Vagina (tissue), 2 donors: ENCODE data around the gene ST6GALNAC3. TPM values are rescaled to one million over a fixed set of nuclear protein-coding genes. Genes with fewer than 3 reads are reported as not detected.

Experiments
- DNase-seq, 2 donors: peaks; one replicate each; pipeline ENCODE4 v3.0.0-alpha.2; 2017; ENCODE audit errors: extremely low spot score in 2 of 2
- H3K27ac ChIP-seq: fragments of 200-600 bp; sonication (generic); one replicate; pipeline ENCODE4 v1.5.1; 2019
- H3K27me3 ChIP-seq: fragments of 200-600 bp; sonication (generic); one replicate; pipeline ENCODE4 v1.5.1; 2019
- H3K36me3 ChIP-seq, 2 donors: fragments of 200-600 bp; sonication (generic); one replicate each; pipeline ENCODE4 v1.5.1; 2017 to 2019
- H3K4me1 ChIP-seq: fragments of 200-600 bp; sonication (generic); one replicate; pipeline ENCODE4 v1.5.1; 2019
- H3K4me3 ChIP-seq, 2 donors: fragments of 200-600 bp; sonication (generic); 1 replicate in 1 of 2; 2 replicates in 1 of 2; pipeline ENCODE4 v1.5.1; 2016 to 2019
- H3K9me3 ChIP-seq: fragments of 200-600 bp; sonication (generic); one replicate; pipeline ENCODE4 v1.5.1; 2019
- POLR2A ChIP-seq, 2 donors: fragments of 450-650 bp; IDR thresholded peaks; one replicate each; pipeline ENCODE4 v1.6.1; 2017; ENCODE audit warnings: antibody characterized with exemption in 2 of 2, mild to moderate bottlenecking in 2 of 2, moderate library complexity in 2 of 2
- POLR2AphosphoS5 ChIP-seq, 2 donors: sonication (generic); formaldehyde crosslinking; IDR thresholded peaks; one replicate each; pipeline ENCODE4 v1.9.0; 2017; ENCODE audit warnings: antibody characterized with exemption in 2 of 2, mild to moderate bottlenecking in 2 of 2, low read depth in 1 of 2; ENCODE audit not compliant: insufficient read depth in 1 of 2
- intact Hi-C: fragments of 100-400 bp; cut with DNase I; formaldehyde crosslinking; loops from one replicate; pipeline ENCODE4 v1.15.1; 2023
- total RNA-seq: library from RNA; depleted of rRNA; stranded (reverse); fragments of >200 nt; gene quantifications from one replicate; pipeline ENCODE4 v1.2.3, GENCODE V29; 2016
- TF ChIP-seq, protein P1 (sequence below), 3 experiments: fragments of 450-650 bp in 2 of 3; fragments of 200-600 bp in 1 of 3; sonication (generic) in 1 of 3; IDR thresholded peaks; one replicate each; pipeline ENCODE4 v1.5.1; 2017 to 2019; ENCODE audit warnings: antibody characterized with exemption in 3 of 3, mild to moderate bottlenecking in 2 of 3, moderate library complexity in 2 of 3

Gene ST6GALNAC3
- total RNA-seq, 1 donor from 2014 or later = 21.1 TPM

DNA sequence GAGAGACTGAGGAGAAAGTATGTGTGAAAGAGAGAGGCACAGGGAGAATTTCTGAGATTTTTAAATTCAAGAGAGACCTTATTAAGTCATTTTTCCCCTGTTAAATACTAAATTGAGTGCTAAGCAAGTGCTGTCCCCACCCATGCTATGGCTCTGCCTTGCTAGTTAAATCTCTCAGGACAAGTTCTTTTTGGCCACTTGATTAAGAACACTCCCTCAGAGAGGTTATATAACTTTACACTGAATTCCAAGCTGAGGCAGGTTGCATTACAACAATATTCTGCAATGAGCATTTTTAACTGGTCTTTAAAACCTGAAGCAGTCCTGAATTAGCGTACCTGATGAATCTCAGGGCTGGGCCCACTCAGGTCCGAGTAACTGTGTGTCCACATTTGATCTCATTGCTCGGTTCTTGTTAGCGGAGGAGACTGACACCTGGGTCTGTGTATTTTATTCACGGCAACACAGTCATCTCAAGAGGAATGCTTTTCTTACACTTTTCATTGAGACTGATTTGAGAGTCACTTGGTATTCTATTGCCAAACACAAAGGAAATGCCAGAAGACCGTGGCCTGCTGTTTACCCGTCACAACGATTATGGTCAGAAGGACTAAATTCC, 605.1 kb downstream of the ST6GALNAC3 start:
- intact Hi-C loops = no loop called here
- Histone ChIP-seq H3K27ac (no peak overlapping the region), H3K4me1 (no peaks in the 10 kb centered on the region), H3K9me3 (no peaks in the 10 kb centered on the region), H3K27me3 (no peaks in the 10 kb centered on the region), H3K36me3 (no peaks in the 10 kb centered on the region), H3K4me3 (no peak overlapping the region)
- TF ChIP-seq, protein P1, sequence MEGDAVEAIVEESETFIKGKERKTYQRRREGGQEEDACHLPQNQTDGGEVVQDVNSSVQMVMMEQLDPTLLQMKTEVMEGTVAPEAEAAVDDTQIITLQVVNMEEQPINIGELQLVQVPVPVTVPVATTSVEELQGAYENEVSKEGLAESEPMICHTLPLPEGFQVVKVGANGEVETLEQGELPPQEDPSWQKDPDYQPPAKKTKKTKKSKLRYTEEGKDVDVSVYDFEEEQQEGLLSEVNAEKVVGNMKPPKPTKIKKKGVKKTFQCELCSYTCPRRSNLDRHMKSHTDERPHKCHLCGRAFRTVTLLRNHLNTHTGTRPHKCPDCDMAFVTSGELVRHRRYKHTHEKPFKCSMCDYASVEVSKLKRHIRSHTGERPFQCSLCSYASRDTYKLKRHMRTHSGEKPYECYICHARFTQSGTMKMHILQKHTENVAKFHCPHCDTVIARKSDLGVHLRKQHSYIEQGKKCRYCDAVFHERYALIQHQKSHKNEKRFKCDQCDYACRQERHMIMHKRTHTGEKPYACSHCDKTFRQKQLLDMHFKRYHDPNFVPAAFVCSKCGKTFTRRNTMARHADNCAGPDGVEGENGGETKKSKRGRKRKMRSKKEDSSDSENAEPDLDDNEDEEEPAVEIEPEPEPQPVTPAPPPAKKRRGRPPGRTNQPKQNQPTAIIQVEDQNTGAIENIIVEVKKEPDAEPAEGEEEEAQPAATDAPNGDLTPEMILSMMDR (IDR thresholded peaks at IDR 0.05) = no peak
- no peak for TF ChIP-seq POLR2A (IDR thresholded peaks at IDR 0.05)
- TF ChIP-seq POLR2AphosphoS5 (IDR thresholded peaks at IDR 0.05; ENCODE audit: insufficient read depth in 1 of 2, low read depth in 1 of 2) = no peak
- DNase-seq = peak in 1 of 2 donors; percentile 8

DNA sequence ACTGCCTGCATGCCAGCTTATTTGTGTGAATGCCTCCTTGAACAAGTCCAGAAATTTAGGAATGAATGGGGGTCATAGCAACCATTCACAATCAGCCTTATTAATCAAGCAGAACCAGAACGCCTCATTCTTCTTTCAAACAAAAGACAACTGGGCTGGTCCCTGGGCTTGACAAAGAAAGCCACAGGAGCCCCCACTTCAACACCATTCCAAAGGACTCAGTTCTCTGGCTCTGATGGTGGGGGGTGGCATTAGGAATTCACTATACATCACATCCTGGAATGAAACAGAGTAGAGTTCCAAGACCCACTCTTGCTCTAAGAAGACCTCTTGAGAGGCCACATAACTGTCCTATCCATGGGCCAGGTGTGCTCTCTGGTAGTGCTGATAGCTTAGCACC, 606.1 kb downstream of the ST6GALNAC3 start:
- Histone ChIP-seq H3K4me1 (no peaks in the 10 kb centered on the region), H3K9me3 (no peaks in the 10 kb centered on the region), H3K27ac (no peak overlapping the region), H3K4me3 (no peak overlapping the region), H3K36me3 (no peaks in the 10 kb centered on the region), H3K27me3 (no peaks in the 10 kb centered on the region)
- TF ChIP-seq, protein P1 (IDR thresholded peaks at IDR 0.05) = no peak
- no peak for TF ChIP-seq POLR2A (IDR thresholded peaks at IDR 0.05)
- TF ChIP-seq POLR2AphosphoS5 (IDR thresholded peaks at IDR 0.05; ENCODE audit: insufficient read depth in 1 of 2, low read depth in 1 of 2) = no peak
- DNase-seq = peak in 1 of 2 donors; percentile 60
- intact Hi-C loops = no loop called here

DNA sequence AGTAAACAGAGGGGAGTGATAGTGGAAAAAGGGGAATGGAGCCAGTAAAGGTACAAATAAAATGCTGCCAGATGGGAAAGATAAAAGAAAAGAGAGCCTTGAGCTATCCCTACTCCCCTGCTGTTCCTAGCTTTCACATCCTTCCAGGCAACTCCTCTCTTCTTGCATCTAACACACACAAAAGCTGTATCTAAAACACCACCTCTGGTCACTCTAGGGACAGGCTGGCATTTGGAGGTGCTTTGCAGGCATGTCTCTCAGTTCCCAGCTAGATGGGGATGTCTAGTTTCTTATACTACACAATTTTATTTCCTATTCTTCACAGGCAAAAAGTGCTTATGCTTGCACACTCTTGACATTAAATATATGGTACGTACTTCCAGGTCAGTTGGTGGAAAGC, 607.6 kb downstream of the ST6GALNAC3 start:
- intact Hi-C loops = no loop called here

More for the DNA sequence above, 607.6 kb downstream of the ST6GALNAC3 start:
- Histone ChIP-seq H3K4me1 (no peaks in the 10 kb centered on the region), H3K36me3 (no peaks in the 10 kb centered on the region), H3K27me3 (no peaks in the 10 kb centered on the region), H3K27ac (no peak overlapping the region), H3K9me3 (no peaks in the 10 kb centered on the region), H3K4me3 (no peak overlapping the region)
- TF ChIP-seq POLR2AphosphoS5 (IDR thresholded peaks at IDR 0.05; ENCODE audit: insufficient read depth in 1 of 2, low read depth in 1 of 2) = no peak
- TF ChIP-seq, protein P1 (IDR thresholded peaks at IDR 0.05) = no peak
- no peak for TF ChIP-seq POLR2A (IDR thresholded peaks at IDR 0.05)
- peak in 1 of 2 donors; percentile 32 for DNase-seq

Other genes with a start within 250 kb of the ST6GALNAC3 start
- not detected for gene ASB17, start 142.3 kb upstream of the ST6GALNAC3 start, total RNA-seq